IMR-90 (cell line): ENCODE measurements around the gene NR5A1. TPM values are rescaled to one million over a fixed set of nuclear protein-coding genes. Genes with fewer than 3 reads are reported as not detected.

Experiments
- ATAC-seq: fragments of 200-7000 bp; cut with Tn5 transposase; 2 replicates; pipeline ENCODE4 v1.9.1; 2020; ENCODE audit warnings: low read depth, mild to moderate bottlenecking, moderate library complexity
- BruUV-seq: library from RNA; stranded (reverse); fragments of 400-500 nt; replicated peaks from 2 replicates; lab custom pipeline; 2021; lab: Mats Ljungman, UMichigan
- CTCF ChIA-PET: fragments of 300-600 bp; formaldehyde crosslinking; extraction: SDS; loops from one replicate; lab custom pipeline; 2021; ENCODE audit warnings: antibody characterized with exemption; lab: Yijun Ruan, JAX
- POLR2A ChIA-PET: fragments of 300-600 bp; sonication (Branson Sonifier 250); formaldehyde crosslinking; loops from one replicate; lab custom pipeline; 2022; ENCODE audit warnings: antibody characterized with exemption; ENCODE audit not compliant: unreplicated experiment; lab: Charles Lee
- DNase-seq: peaks from one replicate; pipeline ENCODE4 v3.0.0; 2013
- H2AFZ ChIP-seq: replicated peaks from 2 replicates; pipeline ENCODE3; 2013; ENCODE audit warnings: low read length, mild to moderate bottlenecking; ENCODE audit not compliant: poor library complexity
- H2AK5ac ChIP-seq: 2 replicates; pipeline ENCODE4 v1.6.1; 2013; ENCODE audit warnings: low read depth, low read length, inconsistent platforms
- H2AK9ac ChIP-seq: replicated peaks from 2 replicates; pipeline ENCODE3; 2013; ENCODE audit warnings: mild to moderate bottlenecking, low read depth, low read length, moderate library complexity; ENCODE audit not compliant: poor library complexity
- H2BK120ac ChIP-seq: 2 replicates; pipeline ENCODE4 v1.6.1; 2013; ENCODE audit warnings: low read depth, low read length, inconsistent platforms
- H2BK15ac ChIP-seq: 3 replicates; pipeline ENCODE4 v1.6.1; 2013; ENCODE audit warnings: low read depth, low read length, inconsistent platforms
- H2BK20ac ChIP-seq: 2 replicates; pipeline ENCODE4 v1.6.1; 2013; ENCODE audit warnings: low read depth, mild to moderate bottlenecking, inconsistent platforms, low read length, moderate library complexity
- H2BK5ac ChIP-seq: 2 replicates; pipeline ENCODE4 v1.6.1; 2013; ENCODE audit warnings: mild to moderate bottlenecking, low read depth, low read length, inconsistent platforms; ENCODE audit not compliant: poor library complexity, severe bottlenecking
- H3K14ac ChIP-seq: replicated peaks from 2 replicates; pipeline ENCODE4 v1.6.1; 2013; ENCODE audit warnings: low read depth, low read length, inconsistent platforms
- H3K18ac ChIP-seq: 2 replicates; pipeline ENCODE4 v1.6.1; 2013; ENCODE audit warnings: low read depth, low read length, control low read depth
- H3K23ac ChIP-seq: 2 replicates; pipeline ENCODE4 v1.6.1; 2013; ENCODE audit warnings: low read depth, low read length, inconsistent platforms
- H3K27ac ChIP-seq: 2 replicates; pipeline ENCODE4 v1.5.1; 2013; ENCODE audit warnings: mild to moderate bottlenecking, control low read depth, low read length; ENCODE audit not compliant: insufficient read depth
- H3K27me3 ChIP-seq: 2 replicates; pipeline ENCODE4 v1.6.1; 2013; ENCODE audit warnings: low read length; ENCODE audit not compliant: control insufficient read depth, insufficient read depth
- H3K36me3 ChIP-seq: 2 replicates; pipeline ENCODE4 v1.6.1; 2013; ENCODE audit warnings: low read length, mixed read lengths; ENCODE audit not compliant: control insufficient read depth, insufficient read depth
- H3K4ac ChIP-seq: 2 replicates; pipeline ENCODE4 v1.6.1; 2013; ENCODE audit warnings: low read depth, low read length, inconsistent platforms
- H3K4me1 ChIP-seq: 2 replicates; pipeline ENCODE4 v1.6.1; 2013; ENCODE audit warnings: low read length, mixed read lengths; ENCODE audit not compliant: control insufficient read depth, insufficient read depth
- H3K4me2 ChIP-seq: 2 replicates; pipeline ENCODE4 v1.6.1; 2013; ENCODE audit warnings: low read depth, mild to moderate bottlenecking, control low read depth, low read length, moderate library complexity
- H3K4me3 ChIP-seq: 2 replicates; pipeline ENCODE4 v1.5.1; 2013; ENCODE audit warnings: low read depth, mild to moderate bottlenecking, control low read depth, low read length, moderate library complexity; ENCODE audit not compliant: insufficient read depth
- H3K56ac ChIP-seq: 2 replicates; pipeline ENCODE4 v1.6.1; 2013; ENCODE audit warnings: low read length, inconsistent platforms; ENCODE audit not compliant: insufficient read depth; ENCODE audit errors: extremely low read depth
- H3K79me1 ChIP-seq, 2 experiments: 2 replicates each; pipeline ENCODE4 v1.6.1; 2013; ENCODE audit warnings: low read length in 2 of 2, inconsistent platforms in 1 of 2, low read depth in 1 of 2
- H3K9ac ChIP-seq: 2 replicates; pipeline ENCODE4 v1.6.1; 2013; ENCODE audit warnings: low read depth, low read length, control low read depth
- H3K9me1 ChIP-seq: 2 replicates; pipeline ENCODE4 v1.6.1; 2013; ENCODE audit warnings: low read length, inconsistent platforms; ENCODE audit not compliant: insufficient read depth
- H3K9me3 ChIP-seq: 2 replicates; pipeline ENCODE4 v1.6.1; 2013; ENCODE audit warnings: low read length; ENCODE audit not compliant: control insufficient read depth, insufficient read depth
- H4K20me1 ChIP-seq: 2 replicates; pipeline ENCODE4 v1.6.1; 2013; ENCODE audit warnings: low read length, inconsistent platforms; ENCODE audit not compliant: insufficient read depth
- H4K5ac ChIP-seq: 2 replicates; pipeline ENCODE4 v1.6.1; 2013; ENCODE audit warnings: mild to moderate bottlenecking, low read depth, low read length, control low read depth
- H4K8ac ChIP-seq, 2 experiments: 2 replicates each; pipeline ENCODE4 v1.6.1; 2013; ENCODE audit warnings: low read depth in 2 of 2, low read length in 2 of 2, control low read depth in 1 of 2, inconsistent platforms in 1 of 2
- H4K91ac ChIP-seq: 2 replicates; pipeline ENCODE4 v1.6.1; 2013; ENCODE audit warnings: low read depth, low read length, inconsistent platforms; ENCODE audit not compliant: insufficient read depth
- CTCF ChIP-seq: conservative IDR thresholded peaks from 2 replicates; pipeline ENCODE4 v1.5.1; 2012; ENCODE audit warnings: mild to moderate bottlenecking, low read depth, low read length, improper control_type of control experiment
- FOS ChIP-seq: fragments of 150-350 bp; IDR thresholded peaks from 2 replicates; pipeline ENCODE4 v1.6.1; 2016; ENCODE audit warnings: low read depth, low read length
- MAFK ChIP-seq: IDR thresholded peaks from 2 replicates; pipeline ENCODE4 v1.6.1; 2012; ENCODE audit warnings: low read depth, low read length, improper control_type of control experiment
- MAZ ChIP-seq: IDR thresholded peaks from 2 replicates; pipeline ENCODE4 v1.6.1; 2012; ENCODE audit warnings: low read depth, mild to moderate bottlenecking, low read length, improper control_type of control experiment, moderate library complexity, borderline replicate concordance
- NFE2L2 ChIP-seq: fragments of 150-350 bp; IDR thresholded peaks from 2 replicates; pipeline ENCODE4 v1.6.1; 2016; ENCODE audit warnings: low read depth, mild to moderate bottlenecking, low read length
- POLR2A ChIP-seq: IDR thresholded peaks from 2 replicates; pipeline ENCODE4 v1.6.1; 2012; ENCODE audit warnings: mild to moderate bottlenecking, low read depth, low read length
- RCOR1 ChIP-seq: IDR thresholded peaks from 2 replicates; pipeline ENCODE4 v1.6.1; 2012; ENCODE audit warnings: mild to moderate bottlenecking, low read length, improper control_type of control experiment; ENCODE audit not compliant: insufficient replicate concordance
- SMC3 ChIP-seq: fragments of 150-350 bp; IDR thresholded peaks from 2 replicates; pipeline ENCODE4 v1.6.1; 2016; ENCODE audit warnings: low read depth, mild to moderate bottlenecking, antibody characterized with exemption, low read length, moderate library complexity
- USF2 ChIP-seq: fragments of 150-350 bp; IDR thresholded peaks from 2 replicates; pipeline ENCODE4 v1.6.1; 2017; ENCODE audit warnings: mild to moderate bottlenecking, antibody characterized with exemption, low read length, low read depth
- WGBS, 2 experiments: methylation state at CpG; one replicate each; pipeline versions ENCODE4 v1.1.5 to v1.1.7; 2013; ENCODE audit warnings: missing lambda C conversion rate in 2 of 2; ENCODE audit not compliant: insufficient read length in 1 of 2; ENCODE audit errors: extremely low coverage in 2 of 2; 5-methylcytosine and 5-hydroxymethylcytosine counted together
- dilution Hi-C: fragments of 300-500 bp; cut with HindIII; formaldehyde crosslinking; loops from one replicate; pipeline ENCODE4 v1.14.3; 2018; ENCODE audit warnings: low sequenced_read_pairs; ENCODE audit not compliant: unreplicated experiment
- in situ Hi-C: fragments of 300-500 bp; cut with MboI; formaldehyde crosslinking; loops from 3 replicates; pipeline ENCODE4 v1.14.3; 2019; ENCODE audit warnings: low sequenced_read_pairs, inconsistent platforms, mixed read lengths
- intact Hi-C: fragments of 100-400 bp; cut with micrococcal nuclease; formaldehyde crosslinking; loops from 2 replicates; pipeline ENCODE4 v1.10.0; 2022
- polyA plus RNA-seq, 3 experiments: library from polyadenylated mRNA; depleted of rRNA; stranded (reverse); fragments of >200 nt; gene quantifications; 2 replicates each; pipeline ENCODE4 v1.2.3, GENCODE V29; 2012; ENCODE audit warnings: low replicate concordance in 1 of 3
- total RNA-seq: library from RNA; depleted of rRNA; stranded (reverse); fragments of >200 nt; gene quantifications from 2 replicates; pipeline ENCODE4 v1.2.3, GENCODE V29; 2012

NR5A1 gene
- total and polyA plus RNA-seq, 2 of the 4 experiments (the other 2 are of a cell fraction), result not detected

GRCh38 chr9:124532897-124533296 is 25.7 kb upstream of the NR5A1 start:
- Histone ChIP-seq H3K4me2 (no peak overlapping the region), H2BK5ac (no peak overlapping the region), H3K56ac (no peak overlapping the region), H3K9me1 (no peaks in the 10 kb centered on the region; the same call in 1 of the 2 replicates), H3K18ac (no peak overlapping the region), H2BK120ac (no peak overlapping the region), H2AFZ (no peak overlapping the region), H2BK15ac (no peak overlapping the region), H3K27me3 (peaks cover 2% of the 10 kb centered on the region; the same call in 1 of the 2 replicates), H3K4ac (no peak overlapping the region), H4K20me1 (no peaks in the 10 kb centered on the region), H3K9ac (no peak overlapping the region), H3K9me3 (no peaks in the 10 kb centered on the region), H2AK9ac (no peak overlapping the region), H4K5ac (no peak overlapping the region), H4K8ac (no peak overlapping the region), H3K79me1 (no peaks in the 10 kb centered on the region), H3K4me3 (no peak overlapping the region), H2BK20ac (no peak overlapping the region), H3K27ac (no peak overlapping the region), H3K23ac (no peak overlapping the region), H3K36me3 (no peaks in the 10 kb centered on the region), H3K4me1 (peaks cover 2% of the 10 kb centered on the region), H2AK5ac (no peak overlapping the region), H3K14ac (no peak overlapping the region), H4K91ac (no peak overlapping the region)
- in situ Hi-C loops (loop anchor here (5.0 kb wide), 1 partner anchor 111 kb away; no protein-coding TSS in a partner anchor), intact Hi-C loops (no loop called here), dilution Hi-C loops (no loop called here)
- no peak for DNase-seq
- BruUV-seq, result no TSS peak
- no CpG with 5 or more reads among the region's 2 CpGs for WGBS, 2 experiments
- POLR2A ChIA-PET, result no interaction called here
- ATAC-seq, result no peak
- TF ChIP-seq MAFK (no peak), CTCF (no peak), FOS (no peak), NFE2L2 (no peak), RCOR1 (no peak), USF2 (no peak), POLR2A (no peak), SMC3 (no peak), MAZ (no peak)
- CTCF ChIA-PET, result no interaction called here
